Neural progenitor cell (in vitro differentiated cells): ENCODE measurements around the gene IFIH1. TPM values are rescaled to one million over a fixed set of nuclear protein-coding genes. Genes with fewer than 3 reads are reported as not detected.

Experiments
- DNase-seq: peaks from one replicate; pipeline ENCODE4 v3.0.0-alpha.2; 2016; ENCODE audit warnings: low spot score
- H2AFZ ChIP-seq: fragments of 200-600 bp; sonication (generic); replicated peaks from 2 replicates; pipeline ENCODE4 v1.6.1; 2016; ENCODE audit warnings: antibody characterized with exemption
- H3F3A ChIP-seq: fragments of 200-600 bp; sonication (generic); 2 replicates; pipeline ENCODE4 v1.6.1; 2016; ENCODE audit warnings: antibody characterized with exemption, low read depth
- H3K27ac ChIP-seq: fragments of 200-600 bp; sonication (generic); 2 replicates; pipeline ENCODE4 v1.5.1; 2016; ENCODE audit warnings: mild to moderate bottlenecking
- H3K27me3 ChIP-seq: fragments of 200-600 bp; sonication (generic); 2 replicates; pipeline ENCODE4 v1.6.1; 2016; ENCODE audit warnings: mild to moderate bottlenecking, moderate library complexity
- H3K36me3 ChIP-seq: fragments of 200-600 bp; sonication (generic); 2 replicates; pipeline ENCODE4 v1.5.1; 2016
- H3K4me1 ChIP-seq: fragments of 200-600 bp; sonication (generic); 2 replicates; pipeline ENCODE4 v1.6.1; 2016; ENCODE audit warnings: mixed run types
- H3K4me2 ChIP-seq: fragments of 200-600 bp; sonication (generic); 2 replicates; pipeline ENCODE4 v1.6.1; 2016
- H3K4me3 ChIP-seq: fragments of 200-600 bp; sonication (generic); 2 replicates; pipeline ENCODE4 v1.5.1; 2016
- H3K79me2 ChIP-seq: fragments of 200-600 bp; sonication (generic); 2 replicates; pipeline ENCODE4 v1.6.1; 2016; ENCODE audit warnings: low read depth
- H3K9ac ChIP-seq: fragments of 200-600 bp; sonication (generic); 2 replicates; pipeline ENCODE4 v1.6.1; 2016
- H3K9me3 ChIP-seq: fragments of 200-600 bp; sonication (generic); 2 replicates; pipeline ENCODE4 v1.5.1; 2016; ENCODE audit warnings: low read depth
- H4K20me1 ChIP-seq: fragments of 200-600 bp; sonication (generic); 2 replicates; pipeline ENCODE4 v1.6.1; 2016; ENCODE audit warnings: low read depth
- H3K27ac Mint-ChIP-seq: 3 replicates; pipeline ENCODE4 v1.8.0; 2021; ENCODE audit warnings: mixed read lengths
- H3K27me3 Mint-ChIP-seq: 2 replicates; pipeline ENCODE4 v1.8.0; 2022; ENCODE audit warnings: low read depth, mild to moderate bottlenecking, inconsistent platforms, moderate library complexity, mixed read lengths; ENCODE audit not compliant: insufficient read depth
- H3K36me3 Mint-ChIP-seq: 3 replicates; pipeline ENCODE4 v1.8.0; 2021; ENCODE audit warnings: mixed read lengths
- H3K4me1 Mint-ChIP-seq: 3 replicates; pipeline ENCODE4 v1.8.0; 2021; ENCODE audit warnings: mixed read lengths
- H3K4me3 Mint-ChIP-seq: 3 replicates; pipeline ENCODE4 v1.8.0; 2021; ENCODE audit warnings: mild to moderate bottlenecking, moderate library complexity, mixed read lengths
- H3K9me3 Mint-ChIP-seq: 3 replicates; pipeline ENCODE4 v1.8.0; 2020; ENCODE audit warnings: mixed read lengths
- CTCF ChIP-seq: fragments of 200-600 bp; sonication (generic); IDR thresholded peaks from 2 replicates; pipeline ENCODE4 v1.5.1; 2017; ENCODE audit warnings: antibody characterized with exemption, mild to moderate bottlenecking
- EZH2 ChIP-seq: fragments of 200-600 bp; sonication (generic); IDR thresholded peaks from 2 replicates; pipeline ENCODE4 v1.6.1; 2017; ENCODE audit warnings: antibody characterized with exemption, mild to moderate bottlenecking, moderate library complexity
- EZH2phosphoT487 ChIP-seq: fragments of 200-600 bp; sonication (generic); IDR thresholded peaks from 2 replicates; pipeline ENCODE4 v1.6.1; 2017; ENCODE audit warnings: antibody characterized with exemption
- total RNA-seq: library from RNA; depleted of rRNA; stranded (reverse); fragments of >200 nt; gene quantifications from 2 replicates; pipeline ENCODE4 v1.2.3, GENCODE V29; 2015; ENCODE audit warnings: low replicate concordance

The IFIH1 gene
- total RNA-seq, 1 donor from 2014 or later: 0.79 TPM

GRCh38 chr2:162280654-162281053, 37.8 kb downstream of the IFIH1 start:
- no peaks in the 10 kb centered on the region for H3K27me3 Mint-ChIP-seq
- no peak overlapping the region for H2AFZ ChIP-seq
- H3K4me1 ChIP-seq: no peaks in the 10 kb centered on the region
- H3K4me3 Mint-ChIP-seq: no peak overlapping the region
- H3K36me3 ChIP-seq: no peaks in the 10 kb centered on the region
- no peaks in the 10 kb centered on the region for H3K27me3 ChIP-seq
- no peaks in the 10 kb centered on the region for H3K79me2 ChIP-seq
- H3K4me1 Mint-ChIP-seq: no peaks in the 10 kb centered on the region
- no peaks in the 10 kb centered on the region for H3K36me3 Mint-ChIP-seq
- H3K4me3 ChIP-seq: no peak overlapping the region
- H3K9ac ChIP-seq: no peak overlapping the region
- H3F3A ChIP-seq: no peaks in the 10 kb centered on the region
- H4K20me1 ChIP-seq: no peaks in the 10 kb centered on the region
- TF ChIP-seq EZH2phosphoT487: no peak
- TF ChIP-seq CTCF: peak; percentile 35
- H3K27ac ChIP-seq: no peak overlapping the region
- H3K9me3 Mint-ChIP-seq: no peaks in the 10 kb centered on the region
- no peak for DNase-seq
- H3K27ac Mint-ChIP-seq: no peak overlapping the region
- no peaks in the 10 kb centered on the region for H3K9me3 ChIP-seq
- no peak overlapping the region for H3K4me2 ChIP-seq

GRCh38 chr2:162277381-162277780, 41.1 kb downstream of the IFIH1 start:
- no peaks in the 10 kb centered on the region for H3K79me2 ChIP-seq
- no peaks in the 10 kb centered on the region for H3K27me3 ChIP-seq
- no peaks in the 10 kb centered on the region for H3K36me3 ChIP-seq
- H4K20me1 ChIP-seq: no peaks in the 10 kb centered on the region
- no peak overlapping the region for H2AFZ ChIP-seq
- Mint-ChIP-seq H3K4me3 (no peak overlapping the region), H3K27ac (no peak overlapping the region), H3K4me1 (no peaks in the 10 kb centered on the region), H3K9me3 (no peaks in the 10 kb centered on the region), H3K27me3 (no peaks in the 10 kb centered on the region), H3K36me3 (no peaks in the 10 kb centered on the region)
- no peaks in the 10 kb centered on the region for H3F3A ChIP-seq
- no peaks in the 10 kb centered on the region for H3K4me1 ChIP-seq
- H3K27ac ChIP-seq: no peak overlapping the region
- H3K4me2 ChIP-seq: no peak overlapping the region
- H3K4me3 ChIP-seq: no peak overlapping the region
- no peak overlapping the region for H3K9ac ChIP-seq
- DNase-seq: no peak
- no peaks in the 10 kb centered on the region for H3K9me3 ChIP-seq
- TF ChIP-seq CTCF (no peak), EZH2phosphoT487 (no peak), EZH2 (no peak)

- Mint-ChIP-seq H3K9me3 (no peaks in the 10 kb centered on the region), H3K4me1 (no peaks in the 10 kb centered on the region), H3K4me3 (no peak overlapping the region), H3K36me3 (no peaks in the 10 kb centered on the region), H3K27me3 (no peaks in the 10 kb centered on the region), H3K27ac (no peak overlapping the region)
- H3K9me3 ChIP-seq: no peaks in the 10 kb centered on the region
- H3F3A ChIP-seq: no peaks in the 10 kb centered on the region
- no peak overlapping the region for H3K9ac ChIP-seq
- DNase-seq: no peak
- no peaks in the 10 kb centered on the region for H3K79me2 ChIP-seq
- H3K4me2 ChIP-seq: no peak overlapping the region
- no peaks in the 10 kb centered on the region for H3K4me1 ChIP-seq
- TF ChIP-seq EZH2 (no peak), EZH2phosphoT487 (no peak), CTCF (no peak)
- H2AFZ ChIP-seq: no peak overlapping the region
- H3K36me3 ChIP-seq: no peaks in the 10 kb centered on the region
- H3K4me3 ChIP-seq: no peak overlapping the region
- H3K27ac ChIP-seq: no peak overlapping the region
- H4K20me1 ChIP-seq: no peaks in the 10 kb centered on the region
- no peaks in the 10 kb centered on the region for H3K27me3 ChIP-seq
These were observed 50.5 kb downstream of the IFIH1 start for GRCh38 chr2:162267996-162268395.

- Histone ChIP-seq H3K9me3 (no peaks in the 10 kb centered on the region), H3K36me3 (no peaks in the 10 kb centered on the region), H2AFZ (no peak overlapping the region), H4K20me1 (no peaks in the 10 kb centered on the region), H3K4me3 (no peak overlapping the region), H3K27me3 (no peaks in the 10 kb centered on the region), H3K4me2 (no peak overlapping the region), H3K4me1 (no peaks in the 10 kb centered on the region), H3F3A (no peaks in the 10 kb centered on the region), H3K79me2 (no peaks in the 10 kb centered on the region), H3K9ac (no peak overlapping the region), H3K27ac (no peak overlapping the region)
- no peak overlapping the region for H3K27ac Mint-ChIP-seq
- H3K36me3 Mint-ChIP-seq: no peaks in the 10 kb centered on the region
- no peak overlapping the region for H3K4me3 Mint-ChIP-seq
- no peak for DNase-seq
- no peaks in the 10 kb centered on the region for H3K9me3 Mint-ChIP-seq
- TF ChIP-seq EZH2phosphoT487: no peak
- no peak for TF ChIP-seq EZH2
- no peak for TF ChIP-seq CTCF
- H3K27me3 Mint-ChIP-seq: no peaks in the 10 kb centered on the region
- no peaks in the 10 kb centered on the region for H3K4me1 Mint-ChIP-seq
These were observed 51.0 kb downstream of the IFIH1 start for GRCh38 chr2:162267496-162267895.
